Prostate gland (tissue), 2 donors: ENCODE measurements around the gene SPRY2. TPM values are rescaled to one million over a fixed set of nuclear protein-coding genes. Genes with fewer than 3 reads are reported as not detected.

Source experiments
- DNase-seq: peaks from one replicate; pipeline ENCODE4 v3.0.0-alpha.2; 2019; ENCODE audit warnings: low spot score
- H3K27ac ChIP-seq, 2 donors: fragments of 200-600 bp; sonication (generic); 2 replicates each; pipeline ENCODE4 v1.5.1; 2017 to 2019
- H3K27me3 ChIP-seq: fragments of 200-600 bp; sonication (generic); replicated peaks from 2 replicates; pipeline ENCODE4 v1.5.1; 2019; ENCODE audit not compliant: insufficient read depth
- H3K36me3 ChIP-seq, 2 donors: fragments of 200-600 bp; sonication (generic); 1 replicate in 1 of 2; 2 replicates in 1 of 2; pipeline versions ENCODE4 v1.5.1 to v1.8.1; 2017 to 2019
- H3K4me1 ChIP-seq: fragments of 200-600 bp; sonication (generic); replicated peaks from 2 replicates; pipeline ENCODE4 v1.5.1; 2019
- H3K4me3 ChIP-seq, 2 donors: fragments of 200-600 bp; sonication (generic); 2 replicates each; pipeline ENCODE4 v1.5.1; 2017 to 2019
- H3K9me3 ChIP-seq: fragments of 200-600 bp; sonication (generic); 2 replicates; pipeline ENCODE4 v1.5.1; 2017
- POLR2A ChIP-seq: fragments of 450-650 bp; IDR thresholded peaks from one replicate; pipeline ENCODE4 v1.6.1; 2016; ENCODE audit warnings: antibody characterized with exemption, mild to moderate bottlenecking
- POLR2AphosphoS5 ChIP-seq: sonication (generic); formaldehyde crosslinking; IDR thresholded peaks from one replicate; pipeline ENCODE4 v1.6.1; 2017; ENCODE audit warnings: antibody characterized with exemption
- WGBS: methylation state at CpG from one replicate; pipeline ENCODE4 v1.1.5; 2018; 5-methylcytosine and 5-hydroxymethylcytosine counted together
- intact Hi-C: fragments of 100-400 bp; cut with DNase I; formaldehyde crosslinking; loops from one replicate; pipeline ENCODE4 v1.14.2; 2022
- total RNA-seq, 2 donors: library from RNA; depleted of rRNA; stranded (reverse); fragments of >200 nt; gene quantifications; one replicate each; pipeline ENCODE4 v1.1.0, GENCODE V29; 2016
- TF ChIP-seq, protein P1 (sequence below), 4 experiments: fragments of 200-600 bp in 2 of 4; fragments of 450-650 bp in 2 of 4; sonication (generic) in 2 of 4; IDR thresholded peaks; 1 replicate in 3 of 4; 2 replicates in 1 of 4; pipeline ENCODE4 v1.5.1; 2016 to 2019; ENCODE audit warnings: antibody characterized with exemption in 4 of 4, mild to moderate bottlenecking in 2 of 4, moderate library complexity in 2 of 4

The SPRY2 gene
- total RNA-seq, 2 donors from 2014 or later, result 21.5 to 31.3 TPM

DNA sequence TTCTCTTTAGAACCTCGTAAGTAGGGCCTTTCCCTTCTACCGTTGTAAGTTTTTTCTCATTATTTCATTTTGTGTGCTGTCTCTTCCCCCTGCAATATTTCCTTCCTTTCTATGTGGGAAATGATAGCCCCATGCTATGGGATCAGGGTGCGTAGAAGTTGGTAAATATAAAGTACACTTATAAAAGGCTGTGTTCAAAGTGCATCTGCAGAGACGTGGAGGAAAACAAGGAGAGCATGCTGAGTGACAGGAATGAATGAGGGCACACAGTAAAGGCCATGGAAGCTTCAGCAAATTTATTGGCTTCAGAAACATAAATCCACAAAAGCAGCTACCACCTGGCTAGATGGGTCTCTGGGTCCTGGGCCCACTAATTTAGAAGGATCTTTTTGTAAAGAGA is 21.6 kb upstream of the SPRY2 start:
- H3K27me3 ChIP-seq, result no peaks in the 10 kb centered on the region
- WGBS, result 83% methylated on average over 4 of the region's 4 CpGs
- TF ChIP-seq POLR2AphosphoS5, result no peak
- TF ChIP-seq POLR2A, result no peak
- TF ChIP-seq, protein P1, sequence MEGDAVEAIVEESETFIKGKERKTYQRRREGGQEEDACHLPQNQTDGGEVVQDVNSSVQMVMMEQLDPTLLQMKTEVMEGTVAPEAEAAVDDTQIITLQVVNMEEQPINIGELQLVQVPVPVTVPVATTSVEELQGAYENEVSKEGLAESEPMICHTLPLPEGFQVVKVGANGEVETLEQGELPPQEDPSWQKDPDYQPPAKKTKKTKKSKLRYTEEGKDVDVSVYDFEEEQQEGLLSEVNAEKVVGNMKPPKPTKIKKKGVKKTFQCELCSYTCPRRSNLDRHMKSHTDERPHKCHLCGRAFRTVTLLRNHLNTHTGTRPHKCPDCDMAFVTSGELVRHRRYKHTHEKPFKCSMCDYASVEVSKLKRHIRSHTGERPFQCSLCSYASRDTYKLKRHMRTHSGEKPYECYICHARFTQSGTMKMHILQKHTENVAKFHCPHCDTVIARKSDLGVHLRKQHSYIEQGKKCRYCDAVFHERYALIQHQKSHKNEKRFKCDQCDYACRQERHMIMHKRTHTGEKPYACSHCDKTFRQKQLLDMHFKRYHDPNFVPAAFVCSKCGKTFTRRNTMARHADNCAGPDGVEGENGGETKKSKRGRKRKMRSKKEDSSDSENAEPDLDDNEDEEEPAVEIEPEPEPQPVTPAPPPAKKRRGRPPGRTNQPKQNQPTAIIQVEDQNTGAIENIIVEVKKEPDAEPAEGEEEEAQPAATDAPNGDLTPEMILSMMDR (IDR thresholded peaks at IDR 0.05), result no peak

DNA sequence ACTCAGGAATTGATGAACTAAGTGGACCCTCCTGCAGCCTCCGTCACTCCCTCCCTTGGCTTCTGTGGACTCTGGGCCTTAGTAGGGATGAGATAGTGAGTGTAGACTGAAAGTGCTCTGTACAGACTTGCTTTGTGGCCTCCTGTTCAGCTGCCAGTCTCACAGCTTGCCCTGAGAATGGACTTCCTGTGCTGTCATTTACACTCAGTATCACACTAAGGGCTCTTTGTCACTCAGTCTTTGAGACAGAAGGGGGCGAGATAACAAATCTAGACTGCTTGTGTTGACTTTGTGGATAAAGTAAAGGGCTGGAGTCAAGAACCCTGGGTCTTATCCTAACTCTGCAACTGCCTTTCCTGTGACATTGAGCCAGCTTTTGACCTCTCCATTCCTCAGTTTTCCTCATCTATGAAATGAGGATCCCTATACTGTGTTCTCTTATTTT is 21.0 kb upstream of the SPRY2 start:
- Histone ChIP-seq H3K9me3 (no peaks in the 10 kb centered on the region), H3K4me1 (no peaks in the 10 kb centered on the region), H3K27ac (no peak overlapping the region), H3K36me3 (no peaks in the 10 kb centered on the region), H3K27me3 (no peaks in the 10 kb centered on the region), H3K4me3 (no peak overlapping the region)
- intact Hi-C loops, result loop anchor here (10.0 kb wide), 1 partner anchor 687 kb away; no protein-coding TSS in a partner anchor
- no peak for DNase-seq
- WGBS, result 87% methylated on average over 2 of the region's 2 CpGs
- TF ChIP-seq POLR2A, result no peak
- TF ChIP-seq POLR2AphosphoS5, result no peak
- TF ChIP-seq, protein P1 (IDR thresholded peaks at IDR 0.05), result no peak

More for the DNA sequence above, 21.6 kb upstream of the SPRY2 start:
- Histone ChIP-seq H3K9me3 (no peaks in the 10 kb centered on the region), H3K4me3 (no peak overlapping the region), H3K36me3 (no peaks in the 10 kb centered on the region), H3K27ac (no peak overlapping the region), H3K4me1 (no peaks in the 10 kb centered on the region)
- DNase-seq, result no peak
- intact Hi-C loops, result loop anchor here (10.0 kb wide), 1 partner anchor 688 kb away; no protein-coding TSS in a partner anchor

DNA sequence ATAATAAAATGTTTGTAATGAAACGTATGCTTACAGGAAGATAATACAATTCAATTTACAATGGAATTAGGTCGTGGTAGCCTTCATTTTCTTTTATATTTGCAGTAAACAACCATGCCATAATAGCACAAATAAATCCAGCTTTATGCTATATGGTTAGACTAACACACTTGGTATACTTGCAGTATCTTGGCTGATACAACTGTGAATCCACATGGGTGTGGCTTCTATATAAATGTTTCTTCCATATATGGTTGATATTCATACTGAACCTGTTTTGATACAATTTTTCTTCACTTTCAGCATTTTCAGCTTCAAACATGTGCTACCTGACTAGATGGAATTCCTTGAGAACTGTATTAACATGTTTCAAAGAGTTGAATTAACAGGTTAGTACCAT is 20.4 kb upstream of the SPRY2 start:
- Histone ChIP-seq H3K9me3 (no peaks in the 10 kb centered on the region), H3K36me3 (no peaks in the 10 kb centered on the region), H3K27ac (no peak overlapping the region), H3K4me1 (no peaks in the 10 kb centered on the region), H3K4me3 (no peak overlapping the region), H3K27me3 (no peaks in the 10 kb centered on the region)
- 75% methylated on average over 2 of the region's 2 CpGs for WGBS
- intact Hi-C loops, result loop anchor here (10.0 kb wide), 1 partner anchor 686 kb away; no protein-coding TSS in a partner anchor
- no peak for TF ChIP-seq POLR2AphosphoS5
- no peak for TF ChIP-seq POLR2A
- TF ChIP-seq, protein P1 (IDR thresholded peaks at IDR 0.05), result no peak
- no peak for DNase-seq

DNA sequence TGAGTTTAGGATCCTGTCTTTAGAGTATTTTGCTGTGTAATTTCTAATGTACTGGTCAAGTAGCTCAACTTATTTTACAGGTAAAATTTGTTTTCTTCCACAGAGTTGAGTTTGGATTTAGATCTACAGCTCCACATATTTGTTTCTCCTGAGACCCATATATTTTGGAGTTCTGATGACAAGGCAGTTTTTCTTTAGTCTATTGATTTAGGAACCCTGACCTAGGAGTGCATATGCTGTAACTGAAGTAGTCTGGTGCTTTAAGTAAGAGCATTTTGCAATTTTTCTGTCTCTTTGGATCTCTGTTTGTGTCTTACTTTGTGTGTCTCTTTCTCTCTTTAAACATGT is 19.5 kb upstream of the SPRY2 start:
- no peaks in the 10 kb centered on the region for H3K4me1 ChIP-seq
- H3K4me3 ChIP-seq, result no peak overlapping the region
- H3K27ac ChIP-seq, result no peak overlapping the region
- no peaks in the 10 kb centered on the region for H3K27me3 ChIP-seq
- no peaks in the 10 kb centered on the region for H3K9me3 ChIP-seq
- TF ChIP-seq POLR2A (no peak), POLR2AphosphoS5 (no peak)
- TF ChIP-seq, protein P1 (IDR thresholded peaks at IDR 0.05), result no peak
- no peak for DNase-seq
- no peaks in the 10 kb centered on the region for H3K36me3 ChIP-seq
- intact Hi-C loops, result loop anchor here (10.0 kb wide), 1 partner anchor 686 kb away; no protein-coding TSS in a partner anchor

DNA sequence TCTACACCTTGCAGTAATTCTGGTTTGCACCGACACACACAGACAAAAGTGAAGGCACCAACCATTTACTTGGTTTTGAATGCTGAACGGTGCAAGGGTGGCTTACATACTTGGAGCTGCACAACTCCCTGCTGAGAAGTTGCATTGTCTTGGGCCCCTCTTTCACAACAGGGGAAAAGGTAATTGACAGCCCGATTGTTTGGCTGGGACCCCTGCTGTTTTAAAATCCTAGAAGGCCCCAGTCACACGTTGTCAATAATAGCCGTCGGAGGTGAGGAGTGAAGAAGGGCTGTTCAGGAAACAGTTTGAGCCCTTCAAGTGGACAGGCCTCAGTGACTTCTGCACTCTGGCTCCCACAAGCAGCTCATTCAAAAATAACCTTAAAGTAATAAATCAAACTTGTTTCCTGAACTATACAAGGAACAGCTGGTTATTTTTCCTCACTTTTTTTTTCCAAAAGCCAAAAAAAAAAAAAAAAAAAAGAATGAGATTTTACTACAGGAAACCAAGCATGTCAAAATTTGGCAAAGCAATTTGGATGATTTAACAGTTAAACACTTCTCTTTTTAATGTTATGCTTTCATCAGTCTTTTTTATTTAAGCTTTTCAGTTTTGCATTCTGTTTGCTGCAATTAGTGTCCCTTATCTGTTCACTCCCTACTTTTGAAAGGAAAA is 19.0 kb upstream of the SPRY2 start:
- Histone ChIP-seq H3K27ac (no peak overlapping the region), H3K9me3 (no peaks in the 10 kb centered on the region), H3K27me3 (no peaks in the 10 kb centered on the region), H3K4me1 (no peaks in the 10 kb centered on the region), H3K4me3 (no peak overlapping the region), H3K36me3 (no peaks in the 10 kb centered on the region)
- 41% methylated on average over 6 of the region's 6 CpGs for WGBS
- intact Hi-C loops, result loop anchor here (10.0 kb wide), 1 partner anchor 685 kb away; no protein-coding TSS in a partner anchor
- TF ChIP-seq POLR2AphosphoS5, result no peak
- TF ChIP-seq POLR2A, result no peak
- TF ChIP-seq, protein P1 (IDR thresholded peaks at IDR 0.05), result no peak
- DNase-seq, result no peak
